K562 (cell line): ENCODE measurements around the gene DCST1. TPM values are rescaled to one million over a fixed set of nuclear protein-coding genes. Genes with fewer than 3 reads are reported as not detected.

Experiments used
- ATAC-seq: fragments of 200-7000 bp; cut with Tn5 transposase; 3 replicates; pipeline ENCODE4 v1.9.1; 2020; ENCODE audit warnings: moderate library complexity
- BruUV-seq: library from RNA; stranded (reverse); fragments of 400-500 nt; replicated peaks from 2 replicates; lab custom pipeline; 2021; lab: Mats Ljungman, UMichigan
- CTCF ChIA-PET: fragments of 300-600 bp; formaldehyde crosslinking; extraction: SDS; loops from one replicate; lab custom pipeline; 2021; ENCODE audit warnings: low intra/inter-chr PET ratio; lab: Yijun Ruan, JAX
- POLR2A ChIA-PET: fragments of 300-600, 350-650 bp; sonication (Branson Sonifier 250); formaldehyde crosslinking; extraction: SDS; loops from one replicate; lab custom pipeline; 2021; ENCODE audit warnings: antibody characterized with exemption, inconsistent platforms; lab: Yijun Ruan, JAX
- DNase-seq, 4 experiments: peaks; one replicate each; pipeline versions ENCODE4 v3.0.0 to v3.0.0-alpha.2; 2011 to 2018; ENCODE audit warnings: low spot score in 3 of 4, mixed read lengths in 3 of 4; ENCODE audit errors: extremely low read depth in 1 of 4
- FAIRE-seq: peaks from 2 replicates; lab custom pipeline; 2011; peaks lifted over from hg19 to GRCh38; lab: Jason Lieb, UNC
- H2AFZ ChIP-seq: 2 replicates; pipeline ENCODE4 v1.6.0; 2011; ENCODE audit warnings: low read depth, low read length, control low read depth, inconsistent platforms
- H3K27ac ChIP-seq: fragments of 200-600 bp; 3 replicates; pipeline ENCODE4 v1.8.0; 2011; ENCODE audit warnings: low read depth, mild to moderate bottlenecking, control low read depth, inconsistent platforms, low read length, moderate library complexity, mixed read lengths; ENCODE audit errors: extremely low read depth
- H3K27me3 ChIP-seq, 2 experiments: fragments of 300-600 bp in 1 of 2; 2 replicates in 1 of 2; 3 replicates in 1 of 2; pipeline versions ENCODE4 v1.6.0 to v1.8.0; 2011; ENCODE audit warnings: inconsistent platforms in 2 of 2, low read length in 2 of 2, mild to moderate bottlenecking in 1 of 2, mixed read lengths in 1 of 2, moderate library complexity in 1 of 2; ENCODE audit not compliant: control insufficient read depth in 2 of 2, insufficient read depth in 2 of 2
- H3K36me3 ChIP-seq: fragments of 300-600 bp; 3 replicates; pipeline ENCODE4 v1.8.0; 2011; ENCODE audit warnings: mild to moderate bottlenecking, low read length, inconsistent platforms; ENCODE audit not compliant: control insufficient read depth, insufficient read depth
- H3K4me1 ChIP-seq, 2 experiments: fragments of 200-600 bp in 1 of 2; replicated peaks in 1 of 2; 2 replicates in 1 of 2; 3 replicates in 1 of 2; pipeline versions ENCODE4 v1.5.1 to v1.8.0; 2011; ENCODE audit warnings: inconsistent platforms in 2 of 2, low read length in 2 of 2, mild to moderate bottlenecking in 1 of 2, mixed read lengths in 1 of 2, moderate library complexity in 1 of 2; ENCODE audit not compliant: control insufficient read depth in 2 of 2, insufficient read depth in 2 of 2
- H3K4me2 ChIP-seq: 2 replicates; pipeline ENCODE4 v1.6.1; 2011; ENCODE audit warnings: low read length, control low read depth, inconsistent platforms, mixed read lengths; ENCODE audit not compliant: insufficient read depth
- H3K4me3 ChIP-seq: fragments of 200-600 bp; sonication (generic), shearing (Covaris generic); 2 replicates; pipeline ENCODE4 v1.5.1; 2016; ENCODE audit warnings: control low read depth, inconsistent platforms
- H3K79me2 ChIP-seq: fragments of 200-600 bp; 3 replicates; pipeline ENCODE4 v1.8.0; 2011; ENCODE audit warnings: low read length, inconsistent platforms; ENCODE audit not compliant: control insufficient read depth, insufficient read depth
- H3K9ac ChIP-seq, 2 experiments: 2 replicates each; pipeline versions ENCODE4 v1.6.0 to v1.6.1; 2011; ENCODE audit warnings: low read depth in 2 of 2, low read length in 2 of 2, control low read depth in 1 of 2, inconsistent platforms in 1 of 2, mild to moderate bottlenecking in 1 of 2, mixed read lengths in 1 of 2; ENCODE audit not compliant: insufficient read depth in 1 of 2
- H3K9me1 ChIP-seq: one replicate; pipeline ENCODE4 v1.6.0; 2011; ENCODE audit warnings: inconsistent platforms, mild to moderate bottlenecking, low read length, moderate library complexity; ENCODE audit not compliant: control insufficient read depth, insufficient read depth
- H3K9me3 ChIP-seq: replicated peaks from 2 replicates; pipeline ENCODE4 v1.5.1; 2011; ENCODE audit warnings: low read depth, low read length, inconsistent platforms; ENCODE audit not compliant: control insufficient read depth, insufficient read depth
- H4K20me1 ChIP-seq: replicated peaks from 2 replicates; pipeline ENCODE4 v1.6.1; 2011; ENCODE audit warnings: low read length, inconsistent platforms, mixed read lengths; ENCODE audit not compliant: control insufficient read depth, insufficient read depth
- ARID2 ChIP-seq: fragments of 450-650 bp; IDR thresholded peaks from 2 replicates; pipeline ENCODE4 v1.6.1; 2017; ENCODE audit warnings: antibody characterized with exemption, mild to moderate bottlenecking
- BDP1 ChIP-seq: IDR thresholded peaks from 3 replicates; pipeline ENCODE4 v1.6.1; 2011; ENCODE audit not compliant: insufficient read length, insufficient read depth
- CHCHD3 ChIP-seq: fragments of 250-450 bp; sonication (Bioruptor Pico); IDR thresholded peaks from 2 replicates; pipeline ENCODE4 v2.1.2; 2022; ENCODE audit warnings: mild to moderate bottlenecking
- HDGF ChIP-seq: fragments of 450-650 bp; IDR thresholded peaks from 2 replicates; pipeline ENCODE4 v1.6.1; 2016
- HNRNPK ChIP-seq: fragments of 200-400 bp; formaldehyde crosslinking; IDR thresholded peaks from one replicate; pipeline ENCODE4 v1.6.1; 2018; ENCODE audit warnings: mild to moderate bottlenecking, low read depth, low read length; ENCODE audit not compliant: poor library complexity, severe bottlenecking
- MCM7 ChIP-seq, 2 experiments: fragments of 450-650 bp; IDR thresholded peaks; 2 replicates each; pipeline ENCODE4 v1.6.1; 2016 to 2018
- NBN ChIP-seq: fragments of 450-650 bp; IDR thresholded peaks from 2 replicates; pipeline ENCODE4 v1.6.1; 2016; ENCODE audit warnings: low read depth, mild to moderate bottlenecking
- NFATC3 ChIP-seq: fragments of 450-650 bp; IDR thresholded peaks from 2 replicates; pipeline ENCODE4 v1.6.1; 2017; ENCODE audit warnings: mild to moderate bottlenecking
- RNF219 ChIP-seq: fragments of 250-450 bp; sonication (Bioruptor Pico); IDR thresholded peaks from 2 replicates; pipeline ENCODE4 v1.5.0; 2022; ENCODE audit warnings: mild to moderate bottlenecking
- WGBS: fragments of 100-300 bp; shearing (Covaris generic); methylation state at CpG from one replicate; pipeline ENCODE4 v1.1.6; 2016; ENCODE audit warnings: low coverage, mixed read lengths; ENCODE audit not compliant: insufficient coverage; ENCODE audit errors: missing lambda C conversion rate; 5-methylcytosine and 5-hydroxymethylcytosine counted together
- in situ Hi-C: fragments of 300-500 bp; cut with MboI; formaldehyde crosslinking; loops from 4 replicates; pipeline ENCODE4 v1.15.0; 2018; ENCODE audit warnings: inconsistent platforms, mixed read lengths
- intact Hi-C: fragments of 100-400 bp; cut with micrococcal nuclease; formaldehyde crosslinking; loops from 2 replicates; pipeline ENCODE4 v1.14.2; 2022
- polyA plus RNA-seq, 8 experiments: library from polyadenylated mRNA; depleted of rRNA in 4 of 8; stranded (reverse) in 5 of 8; unstranded in 3 of 8; fragments of >200 nt; fragmentation: Nextera tagmentation in 2 of 8; fragmentation: Illumina TruSeq in 1 of 8; extraction: Ambion mirVana in 2 of 8; extraction: Trizol in 1 of 8; gene quantifications; 2 replicates each; pipeline versions ENCODE4 v1.2.1 to v1.2.3, GENCODE V29; 2011 to 2014; ENCODE audit warnings: inconsistent platforms in 1 of 8, missing spikeins in 1 of 8
- total RNA-seq, 7 experiments: library from RNA; depleted of rRNA in 6 of 7; stranded (reverse); fragments of >200 nt in 6 of 7; fragmentation: Illumina TruSeq in 2 of 7; extraction: Trizol in 2 of 7; gene quantifications; 2 replicates each; pipeline versions ENCODE4 v1.2.1 to v1.2.3, GENCODE V29; 2011 to 2021; ENCODE audit warnings: low replicate concordance in 1 of 7
- TF ChIP-seq, protein P1 (sequence below): sonication (generic); formaldehyde crosslinking; IDR thresholded peaks from 2 replicates; pipeline ENCODE4 v1.8.0; 2022; ENCODE audit warnings: mild to moderate bottlenecking, missing genetic modification reagents

The DCST1 gene
- total and polyA plus RNA-seq, 9 of the 15 experiments (the other 6 are each of a cell fraction or from before 2014, with no cell fraction given) = not detected

- TF ChIP-seq RNF219 (CRISPR knock-in tag) (no peak), BDP1 (no peak)
Observed at GRCh38 chr1:155092131-155092530, 58.5 kb downstream of the DCST1 start (continued).

DNA sequence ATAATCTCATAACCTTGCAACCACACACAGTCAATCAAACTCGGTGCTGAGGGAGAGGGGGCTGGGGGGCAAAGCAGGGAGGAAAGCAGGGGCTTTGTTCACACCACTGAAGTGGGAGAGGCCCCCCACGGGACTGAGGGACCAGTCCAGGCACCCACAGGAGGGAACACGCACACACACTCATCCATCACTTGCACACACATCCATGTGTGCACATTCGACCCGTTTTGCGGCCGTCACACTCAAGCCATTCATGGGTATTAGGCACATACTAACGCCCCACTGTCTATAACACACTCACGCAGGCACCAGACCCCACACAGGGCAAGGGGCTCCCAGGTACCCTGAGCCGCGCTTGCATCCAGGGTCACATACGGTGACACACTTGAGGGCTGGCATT, 59.0 kb downstream of the DCST1 start:
- Histone ChIP-seq H3K9me3 (no peaks in the 10 kb centered on the region), H3K4me2 (no peak overlapping the region), H3K4me1 (peaks cover 12 to 22% of the 10 kb centered on the region in 2 experiments; a peak in 4 of 5 replicates), H3K27me3 (peaks cover 0 to 3% of the 10 kb centered on the region in 2 experiments; a peak in 1 of 5 replicates), H3K4me3 (no peak overlapping the region), H2AFZ (no peak overlapping the region), H3K9me1 (peaks cover 5% of the 10 kb centered on the region), H3K9ac (peak overlapping the region in 1 of 2 experiments; percentile 22; a peak in 1 of 4 replicates), H3K79me2 (no peaks in the 10 kb centered on the region), H3K27ac (no peak overlapping the region), H3K36me3 (no peaks in the 10 kb centered on the region), H4K20me1 (no peaks in the 10 kb centered on the region)
- in situ Hi-C loops = loop anchor here (5.0 to 10.0 kb wide), 2 partner anchors 75 to 502 kb away; no protein-coding TSS in a partner anchor
- ChIA-PET POLR2A (no interaction called here), CTCF (interaction anchor here (2.6 to 4.1 kb wide), 2 partner anchors 74 to 75 kb away, joined by 59 read pairs; no protein-coding TSS in a partner anchor)
- BruUV-seq = no TSS peak
- ATAC-seq (no peak), FAIRE-seq (no peak), DNase-seq (no peak)
- TF ChIP-seq HDGF (no peak), NFATC3 (no peak), NBN (no peak), CHCHD3 (CRISPR knock-in tag) (no peak), ARID2 (no peak), MCM7 (IDR thresholded peaks at IDR 0.05) (no peak), HNRNPK (no peak)
- TF ChIP-seq, protein P1, sequence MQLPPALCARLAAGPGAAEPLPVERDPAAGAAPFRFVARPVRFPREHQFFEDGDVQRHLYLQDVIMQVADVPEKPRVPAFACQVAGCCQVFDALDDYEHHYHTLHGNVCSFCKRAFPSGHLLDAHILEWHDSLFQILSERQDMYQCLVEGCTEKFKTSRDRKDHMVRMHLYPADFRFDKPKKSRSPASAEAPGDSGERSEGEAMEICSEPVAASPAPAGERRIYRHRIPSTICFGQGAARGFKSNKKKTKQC (CRISPR knock-in tag) = no peak
- 59% methylated on average over 12 of the region's 12 CpGs for WGBS
- intact Hi-C loops = loop anchor here (10.0 kb wide), 1 partner anchor 502 kb away; no protein-coding TSS in a partner anchor
